Retinal pigment epithelial cell (primary cell): ENCODE results near the gene AP1G1.
"Not testable (repeated sequence)": the region's sequence is repeated elsewhere in the genome, so short reads cannot be mapped to it uniquely, and the experiment has no call there.

Source experiments
- DNase-seq: peaks from one replicate; pipeline ENCODE4 v3.0.0-alpha.2; 2010; ENCODE audit warnings: low read depth
- H3K4me3 ChIP-seq: 2 replicates; pipeline ENCODE4 v1.5.1; 2011; ENCODE audit warnings: mild to moderate bottlenecking, low read length, control low read depth, moderate library complexity
- TF ChIP-seq, protein P1 (sequence below): conservative IDR thresholded peaks from 2 replicates; pipeline ENCODE4 v1.5.1; 2011; ENCODE audit warnings: low read depth, low read length, control low read depth, inconsistent platforms

Gene AP1G1

DNA sequence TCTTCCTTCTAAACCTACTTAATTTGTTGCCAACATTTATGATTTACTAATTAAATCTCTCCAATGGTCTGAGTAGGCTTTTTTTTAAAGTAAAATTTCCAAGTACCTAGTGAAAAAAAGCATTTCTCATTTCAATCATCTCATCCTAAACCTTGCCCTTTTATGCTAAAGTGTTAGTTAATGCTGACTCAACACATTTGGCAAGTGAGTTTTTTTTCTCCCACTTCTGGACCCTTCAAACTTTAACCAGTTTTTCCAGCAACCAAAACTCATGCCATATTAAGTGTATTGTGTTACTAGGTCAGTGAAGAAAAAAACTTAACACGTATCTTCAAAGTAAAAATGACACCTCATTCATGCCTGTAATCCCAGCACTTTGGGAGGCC lies 5.3 kb downstream of the AP1G1 start:
- TF ChIP-seq, protein P1, sequence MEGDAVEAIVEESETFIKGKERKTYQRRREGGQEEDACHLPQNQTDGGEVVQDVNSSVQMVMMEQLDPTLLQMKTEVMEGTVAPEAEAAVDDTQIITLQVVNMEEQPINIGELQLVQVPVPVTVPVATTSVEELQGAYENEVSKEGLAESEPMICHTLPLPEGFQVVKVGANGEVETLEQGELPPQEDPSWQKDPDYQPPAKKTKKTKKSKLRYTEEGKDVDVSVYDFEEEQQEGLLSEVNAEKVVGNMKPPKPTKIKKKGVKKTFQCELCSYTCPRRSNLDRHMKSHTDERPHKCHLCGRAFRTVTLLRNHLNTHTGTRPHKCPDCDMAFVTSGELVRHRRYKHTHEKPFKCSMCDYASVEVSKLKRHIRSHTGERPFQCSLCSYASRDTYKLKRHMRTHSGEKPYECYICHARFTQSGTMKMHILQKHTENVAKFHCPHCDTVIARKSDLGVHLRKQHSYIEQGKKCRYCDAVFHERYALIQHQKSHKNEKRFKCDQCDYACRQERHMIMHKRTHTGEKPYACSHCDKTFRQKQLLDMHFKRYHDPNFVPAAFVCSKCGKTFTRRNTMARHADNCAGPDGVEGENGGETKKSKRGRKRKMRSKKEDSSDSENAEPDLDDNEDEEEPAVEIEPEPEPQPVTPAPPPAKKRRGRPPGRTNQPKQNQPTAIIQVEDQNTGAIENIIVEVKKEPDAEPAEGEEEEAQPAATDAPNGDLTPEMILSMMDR: no peak
- no peak overlapping the region for H3K4me3 ChIP-seq
- no peak for DNase-seq

DNA sequence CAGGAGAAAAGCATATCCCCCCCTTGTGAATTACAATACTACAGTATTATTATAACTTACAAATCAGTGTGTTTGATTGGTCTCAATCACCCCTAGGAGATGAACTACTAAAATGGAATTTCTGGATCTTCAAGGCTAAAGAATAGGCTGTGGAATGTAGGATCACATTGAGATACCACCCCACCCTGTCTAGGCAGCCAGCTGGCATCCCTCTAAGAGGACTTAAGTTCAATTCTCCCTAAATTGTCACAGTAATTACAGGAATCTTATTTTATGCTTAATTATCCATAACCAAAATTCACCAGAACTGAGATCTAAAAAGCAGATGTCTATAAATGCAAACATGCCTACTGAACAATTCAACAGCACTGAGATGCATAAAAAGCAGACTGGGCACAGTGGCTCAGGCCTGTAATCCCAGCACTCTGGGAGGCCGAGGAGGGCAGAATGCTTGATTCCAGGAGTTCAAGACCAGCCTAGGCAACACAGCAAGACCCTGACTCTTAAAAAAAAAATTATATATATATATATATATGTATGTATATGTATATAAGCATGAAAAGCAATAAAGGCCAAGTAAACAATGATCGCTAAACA lies 12.0 kb downstream of the AP1G1 start:
- H3K4me3 ChIP-seq: no peak overlapping the region
- TF ChIP-seq, protein P1: no peak
- no peak for DNase-seq

DNA sequence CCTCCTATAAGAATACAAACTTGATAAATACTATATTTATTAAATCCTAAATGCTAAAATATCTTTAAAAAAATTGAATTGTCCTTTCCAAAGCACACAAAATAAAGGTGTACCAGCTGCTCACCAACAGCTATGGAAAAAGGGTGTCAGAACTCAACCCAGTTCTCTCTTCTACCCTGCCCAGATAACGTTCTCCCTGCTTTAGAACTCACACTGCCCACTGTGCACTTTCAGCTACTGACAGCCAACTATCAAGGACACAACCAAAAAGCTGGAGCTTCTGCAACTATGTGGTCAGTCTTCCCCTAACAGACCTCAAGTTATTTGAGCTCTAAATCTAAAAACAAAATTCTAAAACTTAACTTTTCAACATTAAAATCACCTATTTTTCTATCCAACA lies 13.7 kb downstream of the AP1G1 start:
- DNase-seq: no peak
- TF ChIP-seq, protein P1: no peak
- no peak overlapping the region for H3K4me3 ChIP-seq

DNA sequence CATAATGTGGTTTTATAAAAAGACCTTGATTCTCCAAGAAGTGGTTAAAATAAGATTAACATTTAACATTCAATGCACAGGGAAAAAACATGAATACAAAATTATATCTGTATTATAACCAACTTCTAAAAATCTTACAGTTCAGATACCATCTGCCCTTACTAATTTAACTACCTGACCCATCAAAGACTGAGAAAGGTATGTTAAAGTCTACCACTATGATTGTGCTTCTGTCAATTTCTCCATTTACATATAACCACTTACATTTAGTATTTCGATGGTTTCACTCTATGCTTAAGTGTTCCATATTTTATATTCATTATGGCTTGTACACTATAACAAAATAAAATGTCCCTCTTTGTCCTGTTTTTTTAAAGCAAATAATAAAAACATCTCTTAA lies 14.6 kb downstream of the AP1G1 start:
- no peak for DNase-seq
- TF ChIP-seq, protein P1: no peak
- H3K4me3 ChIP-seq: no peak overlapping the region

DNA sequence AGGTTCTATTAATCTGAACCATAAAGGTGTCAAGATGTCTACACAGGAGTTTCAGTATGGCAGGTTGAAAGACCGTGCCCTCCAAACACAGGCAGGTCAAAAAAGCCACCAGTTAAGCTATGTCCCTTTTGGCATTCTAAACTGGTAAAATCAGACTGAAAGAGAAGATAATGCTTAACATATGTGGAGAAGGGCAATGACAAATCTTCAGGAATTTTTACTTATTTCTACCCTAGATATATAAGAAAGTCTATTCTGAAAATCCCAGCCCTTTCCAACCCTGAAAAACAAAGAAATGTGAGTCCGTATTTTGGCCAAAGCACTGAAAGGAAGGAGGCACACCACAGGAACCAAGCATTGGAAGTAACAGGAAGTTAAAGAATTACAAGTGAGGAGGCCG lies 16.5 kb downstream of the AP1G1 start:
- TF ChIP-seq, protein P1: no peak
- no peak for DNase-seq
- no peak overlapping the region for H3K4me3 ChIP-seq

DNA sequence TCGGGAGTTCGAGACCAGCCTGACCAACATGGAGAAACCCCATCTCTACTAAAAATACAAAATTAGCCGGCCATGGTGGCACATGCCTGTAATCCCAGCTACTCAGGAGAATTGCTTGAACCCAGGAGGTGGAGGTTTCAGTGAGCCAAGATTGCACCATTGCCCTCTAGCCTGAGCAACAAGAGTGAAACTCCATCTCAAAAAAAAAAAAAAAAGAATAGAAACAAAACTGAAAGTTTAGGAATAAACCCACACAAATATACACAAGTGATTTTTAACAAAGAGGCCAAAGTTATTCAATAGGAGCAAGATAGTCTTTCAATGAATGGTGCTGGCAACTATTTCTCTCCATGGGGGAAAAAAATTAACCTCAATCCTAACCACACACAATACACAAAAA lies 18.3 kb downstream of the AP1G1 start:
- H3K4me3 ChIP-seq, DNase-seq: not testable (repeated sequence)

DNA sequence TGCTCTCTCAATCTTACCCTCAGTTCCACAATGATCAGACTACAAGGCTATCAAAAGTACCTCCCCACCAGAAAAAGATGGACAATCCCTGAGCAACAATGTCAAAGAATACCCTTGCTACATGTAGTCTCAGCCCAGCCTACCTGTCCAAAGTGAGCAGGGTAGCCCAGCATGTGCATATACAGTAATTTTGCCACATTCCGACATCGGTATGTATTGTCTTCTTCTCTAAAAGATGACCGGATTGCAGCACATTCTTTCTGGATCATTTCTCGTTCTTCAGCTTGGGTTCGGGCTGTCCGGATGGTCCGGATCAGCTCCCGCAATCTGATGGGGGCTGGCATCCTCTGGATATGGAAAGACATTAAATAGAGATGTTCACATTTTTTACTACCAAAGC lies 19.5 kb downstream of the AP1G1 start:
- no peak overlapping the region for H3K4me3 ChIP-seq
- no peak for DNase-seq
- TF ChIP-seq, protein P1: no peak

DNA sequence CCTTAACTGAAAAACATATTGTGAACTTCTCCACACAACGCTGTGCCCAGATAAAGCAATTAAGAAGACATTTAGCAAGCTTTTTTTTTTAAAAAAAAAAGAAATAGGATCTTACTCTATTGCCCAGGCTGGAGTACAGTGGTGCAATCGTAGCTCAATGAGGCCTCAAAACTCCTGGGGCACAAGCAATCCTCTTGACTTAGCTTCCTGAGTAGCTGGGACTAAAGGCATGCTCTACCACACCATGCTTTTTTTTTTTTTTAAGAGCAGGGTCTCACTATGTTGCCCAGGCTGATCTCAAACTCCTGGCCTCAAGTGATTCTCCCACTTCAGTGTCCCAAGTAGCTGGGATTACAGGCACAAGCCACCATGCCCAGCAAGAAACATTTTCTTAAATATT lies 20.1 kb downstream of the AP1G1 start:
- no peak for DNase-seq
- H3K4me3 ChIP-seq: no peak overlapping the region
- TF ChIP-seq, protein P1: no peak

DNA sequence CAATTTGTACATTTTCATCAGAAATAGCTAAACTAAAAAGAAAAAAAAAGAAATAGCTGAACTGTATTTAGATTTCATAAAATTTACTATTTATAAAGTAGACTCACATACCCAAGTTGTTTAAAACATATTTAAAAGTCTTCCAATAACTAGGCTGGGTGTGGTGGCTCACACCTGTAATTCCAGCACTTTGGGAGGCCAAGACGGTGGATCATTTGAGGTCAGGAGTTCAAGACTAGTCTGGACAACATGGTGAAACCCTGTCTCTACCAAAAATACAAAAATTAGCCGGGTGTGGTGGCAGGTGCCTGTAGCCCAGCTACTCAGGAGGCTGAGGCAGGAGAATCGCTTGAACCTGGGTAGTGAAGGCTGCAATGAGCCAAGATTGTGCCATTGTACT lies 23.5 kb downstream of the AP1G1 start:
- DNase-seq, H3K4me3 ChIP-seq: not testable (repeated sequence)
